ENCODE results near the gene SLC46A2.

DNA sequence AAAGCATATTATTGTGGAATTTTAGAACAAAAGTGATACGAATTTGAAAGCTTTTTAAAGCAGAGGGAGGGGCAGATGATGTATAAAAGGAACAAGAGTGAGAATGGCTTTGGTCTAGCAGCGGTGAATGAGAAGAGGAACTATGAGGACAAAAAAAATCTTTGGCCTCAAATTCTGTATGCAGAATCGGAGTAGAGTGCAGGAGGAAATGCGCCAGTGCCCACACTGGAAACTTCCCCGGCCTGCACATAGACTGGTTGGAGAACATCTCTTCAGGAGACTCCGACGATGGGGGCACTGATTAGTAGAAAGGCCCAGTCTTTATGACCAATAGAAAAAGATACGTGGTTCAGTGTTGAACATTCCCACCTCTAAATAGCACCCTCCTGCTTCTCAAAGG is 51.3 kb downstream of the SLC46A2 start:
- TF ChIP-seq, protein P1, sequence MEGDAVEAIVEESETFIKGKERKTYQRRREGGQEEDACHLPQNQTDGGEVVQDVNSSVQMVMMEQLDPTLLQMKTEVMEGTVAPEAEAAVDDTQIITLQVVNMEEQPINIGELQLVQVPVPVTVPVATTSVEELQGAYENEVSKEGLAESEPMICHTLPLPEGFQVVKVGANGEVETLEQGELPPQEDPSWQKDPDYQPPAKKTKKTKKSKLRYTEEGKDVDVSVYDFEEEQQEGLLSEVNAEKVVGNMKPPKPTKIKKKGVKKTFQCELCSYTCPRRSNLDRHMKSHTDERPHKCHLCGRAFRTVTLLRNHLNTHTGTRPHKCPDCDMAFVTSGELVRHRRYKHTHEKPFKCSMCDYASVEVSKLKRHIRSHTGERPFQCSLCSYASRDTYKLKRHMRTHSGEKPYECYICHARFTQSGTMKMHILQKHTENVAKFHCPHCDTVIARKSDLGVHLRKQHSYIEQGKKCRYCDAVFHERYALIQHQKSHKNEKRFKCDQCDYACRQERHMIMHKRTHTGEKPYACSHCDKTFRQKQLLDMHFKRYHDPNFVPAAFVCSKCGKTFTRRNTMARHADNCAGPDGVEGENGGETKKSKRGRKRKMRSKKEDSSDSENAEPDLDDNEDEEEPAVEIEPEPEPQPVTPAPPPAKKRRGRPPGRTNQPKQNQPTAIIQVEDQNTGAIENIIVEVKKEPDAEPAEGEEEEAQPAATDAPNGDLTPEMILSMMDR (optimal IDR thresholded peaks at IDR 0.05 in 1 of 3, IDR thresholded peaks at IDR 0.05 in 1 of 3, conservative IDR thresholded peaks at IDR 0.05 in 1 of 3; ENCODE audit: extremely low read depth in 1 of 3, insufficient read depth in 2 of 3, low read length in 3 of 3), result no peak
- TF ChIP-seq EZH2 (IDR thresholded peaks at IDR 0.05; ENCODE audit: low read length), result no peak

Data from keratinocyte (primary cell).